GM12878 (cell line): ENCODE results near the gene KLF18. TPM values are rescaled to one million over a fixed set of nuclear protein-coding genes. Genes with fewer than 3 reads are reported as not detected.

ENCODE experiments used
- ATAC-seq: fragments of 200-7000 bp; cut with Tn5 transposase; 3 replicates; pipeline ENCODE4 v1.9.1; 2020; ENCODE audit warnings: mild to moderate bottlenecking, moderate library complexity
- BruUV-seq: library from RNA; stranded (reverse); fragments of 400-500 nt; replicated peaks from 2 replicates; lab custom pipeline; 2021; lab: Mats Ljungman, UMichigan
- CTCF ChIA-PET: fragments of 300-600 bp; sonication (Branson Sonifier 250); formaldehyde crosslinking; extraction: SDS; loops from one replicate; lab custom pipeline; 2021; ENCODE audit warnings: inconsistent platforms; lab: Yijun Ruan, JAX
- POLR2A ChIA-PET: fragments of 350-600 bp; formaldehyde crosslinking; extraction: SDS; loops from one replicate; lab custom pipeline; 2021; ENCODE audit warnings: inconsistent platforms; lab: Charles Lee
- RAD21 ChIA-PET: fragments of 300-600 bp; sonication (Branson Sonifier 250); formaldehyde crosslinking; loops from one replicate; lab custom pipeline; 2023; ENCODE audit warnings: antibody characterized with exemption; ENCODE audit not compliant: unreplicated experiment; lab: Charles Lee
- SMC1A ChIA-PET: fragments of 300-600 bp; sonication (Branson Sonifier 250); formaldehyde crosslinking; loops from one replicate; lab custom pipeline; 2023; ENCODE audit not compliant: unreplicated experiment, uncharacterized antibody; lab: Charles Lee
- DNase-seq: peaks from one replicate; pipeline ENCODE4 v3.0.0-alpha.2; 2011; ENCODE audit warnings: low read depth, low spot score
- FAIRE-seq: peaks from 3 replicates; lab custom pipeline; 2011; peaks lifted over from hg19 to GRCh38; lab: Jason Lieb, UNC
- H2AFZ ChIP-seq: 2 replicates; pipeline ENCODE4 v1.6.0; 2011; ENCODE audit warnings: low read depth, low read length, control low read depth; ENCODE audit not compliant: control insufficient read depth
- H3K27ac ChIP-seq: 2 replicates; pipeline ENCODE4 v1.5.1; 2011; ENCODE audit warnings: control low read depth; ENCODE audit not compliant: control insufficient read depth, insufficient read depth
- H3K27me3 ChIP-seq, 2 experiments: replicated peaks in 1 of 2; 2 replicates each; pipeline versions ENCODE4 v1.6.0 to v1.6.1; 2011; ENCODE audit warnings: low read length in 1 of 2; ENCODE audit not compliant: control insufficient read depth in 2 of 2, insufficient read depth in 2 of 2
- H3K36me3 ChIP-seq, 2 experiments: 2 replicates each; pipeline ENCODE4 v1.5.1; 2011; ENCODE audit warnings: low read length in 1 of 2; ENCODE audit not compliant: control insufficient read depth in 2 of 2, insufficient read depth in 2 of 2
- H3K4me1 ChIP-seq: 2 replicates; pipeline ENCODE4 v1.6.1; 2011; ENCODE audit warnings: mild to moderate bottlenecking, low read length, moderate library complexity, mixed read lengths; ENCODE audit not compliant: control insufficient read depth, insufficient read depth
- H3K4me2 ChIP-seq: 2 replicates; pipeline ENCODE4 v1.6.0; 2011; ENCODE audit warnings: control low read depth; ENCODE audit not compliant: control insufficient read depth, insufficient read depth
- H3K4me3 ChIP-seq: fragments of 200-600 bp; sonication (generic); 2 replicates; pipeline ENCODE4 v1.5.1; 2016
- H3K79me2 ChIP-seq: 2 replicates; pipeline ENCODE4 v1.6.0; 2011; ENCODE audit warnings: low read length; ENCODE audit not compliant: control insufficient read depth, insufficient read depth
- H3K9ac ChIP-seq: 2 replicates; pipeline ENCODE4 v1.8.0; 2011; ENCODE audit warnings: low read length, control low read depth, mixed read lengths; ENCODE audit not compliant: control insufficient read depth, insufficient read depth
- H3K9me3 ChIP-seq: replicated peaks from 3 replicates; pipeline ENCODE4 v1.5.1; 2011; ENCODE audit warnings: mild to moderate bottlenecking, low read length; ENCODE audit not compliant: control insufficient read depth, insufficient read depth
- H4K20me1 ChIP-seq: 2 replicates; pipeline ENCODE4 v1.6.0; 2011; ENCODE audit not compliant: control insufficient read depth, insufficient read depth
- ESRRA ChIP-seq: IDR thresholded peaks from 2 replicates; pipeline ENCODE4 v1.6.1; 2012; ENCODE audit warnings: mild to moderate bottlenecking, low read length, improper control_type of control experiment
- GABPA ChIP-seq: IDR thresholded peaks from 2 replicates; pipeline ENCODE4 v1.6.1; 2014; ENCODE audit warnings: antibody characterized with exemption, low read depth, mild to moderate bottlenecking, inconsistent platforms
- PAX8 ChIP-seq: fragments of 450-650 bp; IDR thresholded peaks from 2 replicates; pipeline ENCODE4 v1.6.1; 2017; ENCODE audit warnings: mild to moderate bottlenecking, moderate library complexity
- RFX5 ChIP-seq: IDR thresholded peaks from 2 replicates; pipeline ENCODE4 v1.6.1; 2011; ENCODE audit warnings: low read depth, low read length, improper control_type of control experiment
- RUNX3 ChIP-seq: IDR thresholded peaks from 2 replicates; pipeline ENCODE4 v1.6.1; 2012; ENCODE audit warnings: low read length, inconsistent platforms
- SUPT20H ChIP-seq: IDR thresholded peaks from 2 replicates; pipeline ENCODE4 v1.6.1; 2011; ENCODE audit warnings: low read depth, mild to moderate bottlenecking, low read length, moderate library complexity, borderline replicate concordance; ENCODE audit not compliant: control insufficient read depth
- ZNF622 ChIP-seq: fragments of 450-650 bp; IDR thresholded peaks from 2 replicates; pipeline ENCODE4 v1.6.1; 2017; ENCODE audit warnings: mild to moderate bottlenecking, inconsistent platforms
- WGBS: methylation state at CpG from one replicate; pipeline ENCODE4 v1.1.6; 2016; ENCODE audit warnings: low lambda C conversion rate; ENCODE audit not compliant: insufficient replicate concordance, insufficient coverage; ENCODE audit errors: missing lambda C conversion rate; 5-methylcytosine and 5-hydroxymethylcytosine counted together
- in situ Hi-C: fragments of 300-500 bp; cut with MboI; formaldehyde crosslinking; loops from 9 replicates; pipeline ENCODE4 v1.14.3; 2018; ENCODE audit warnings: mixed read lengths
- intact Hi-C: fragments of 100-400 bp; cut with micrococcal nuclease; formaldehyde crosslinking; loops from one replicate; pipeline ENCODE4 v1.14.2; 2022; ENCODE audit not compliant: unreplicated experiment
- polyA plus RNA-seq, 11 experiments: library from polyadenylated mRNA; depleted of rRNA in 4 of 11; unstranded in 6 of 11; stranded (reverse) in 5 of 11; fragments of >200 nt; fragmentation: Nextera tagmentation in 4 of 11; fragmentation: Illumina TruSeq in 1 of 11; extraction: Ambion mirVana in 4 of 11; extraction: Trizol in 1 of 11; gene quantifications; 1 replicate in 1 of 11; 2 replicates in 10 of 11; pipeline versions ENCODE4 v1.2.1 to v1.2.3, GENCODE V29; 2011 to 2016; ENCODE audit warnings: inconsistent platforms in 2 of 11, missing spikeins in 2 of 11, low read depth in 1 of 11
- total RNA-seq, 4 experiments: library from RNA; depleted of rRNA in 3 of 4; stranded (reverse); fragments of >200 nt in 3 of 4; fragmentation: Illumina TruSeq in 1 of 4; extraction: Trizol in 1 of 4; gene quantifications; 2 replicates each; pipeline versions ENCODE4 v1.2.1 to v1.2.3, GENCODE V29; 2013 to 2021
- TF ChIP-seq, protein P1 (sequence below): IDR thresholded peaks from 2 replicates; pipeline ENCODE4 v1.6.1; 2012; ENCODE audit warnings: low read depth, low read length, improper control_type of control experiment
- TF ChIP-seq, protein P2 (sequence below): IDR thresholded peaks from 2 replicates; pipeline ENCODE4 v1.6.1; 2011; ENCODE audit warnings: borderline replicate concordance, low read depth, mild to moderate bottlenecking, moderate library complexity, low read length; ENCODE audit not compliant: insufficient read depth, poor library complexity, severe bottlenecking

The KLF18 gene
- total and polyA plus RNA-seq, 10 of the 15 experiments (the other 5 are each of a cell fraction or from before 2014, with no cell fraction given): not detected

DNA sequence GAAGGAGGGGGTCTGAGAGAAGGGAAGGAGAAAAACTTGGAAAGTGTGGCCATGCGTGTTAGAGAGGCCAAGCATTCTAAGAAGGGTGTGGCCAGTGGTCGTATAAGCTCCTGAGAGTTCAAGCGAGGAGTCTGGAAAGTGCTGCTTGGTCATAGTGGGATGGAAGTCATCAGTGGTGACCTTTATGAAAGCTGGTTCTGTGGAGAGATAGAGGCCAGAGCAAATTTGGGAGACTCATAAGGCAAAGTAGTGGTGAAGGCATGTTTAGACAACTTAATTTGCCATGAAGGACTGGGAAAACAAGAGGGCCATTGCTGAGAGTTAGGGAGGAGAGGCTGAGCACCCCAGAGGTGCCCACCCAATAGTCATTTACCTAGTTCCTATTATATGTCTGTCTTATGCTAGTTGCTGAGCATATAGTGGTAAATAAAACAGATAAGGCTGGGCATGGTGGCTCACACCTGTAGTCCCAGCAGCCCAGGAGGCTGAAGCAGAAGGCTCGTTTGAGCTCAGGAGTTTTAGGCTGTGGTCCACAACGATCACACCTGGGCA is 21.0 kb downstream of the KLF18 start:
- Histone ChIP-seq H2AFZ (no peak overlapping the region), H4K20me1 (no peaks in the 10 kb centered on the region), H3K4me1 (no peaks in the 10 kb centered on the region), H3K27ac (no peak overlapping the region), H3K4me2 (no peak overlapping the region), H3K9ac (no peak overlapping the region), H3K79me2 (no peaks in the 10 kb centered on the region), H3K36me3 (no peaks in the 10 kb centered on the region), H3K4me3 (no peak overlapping the region), H3K27me3 (no peaks in the 10 kb centered on the region; a peak in 1 of 4 replicates), H3K9me3 (no peaks in the 10 kb centered on the region)
- 43% methylated on average over 5 of the region's 5 CpGs for WGBS
- intact Hi-C loops: no loop called here
- in situ Hi-C loops: no loop called here
- no peak for FAIRE-seq
- TF ChIP-seq ZNF622 (no peak), RUNX3 (no peak), SUPT20H (no peak), GABPA (no peak), PAX8 (no peak), ESRRA (no peak), RFX5 (no peak)
- TF ChIP-seq, protein P1, sequence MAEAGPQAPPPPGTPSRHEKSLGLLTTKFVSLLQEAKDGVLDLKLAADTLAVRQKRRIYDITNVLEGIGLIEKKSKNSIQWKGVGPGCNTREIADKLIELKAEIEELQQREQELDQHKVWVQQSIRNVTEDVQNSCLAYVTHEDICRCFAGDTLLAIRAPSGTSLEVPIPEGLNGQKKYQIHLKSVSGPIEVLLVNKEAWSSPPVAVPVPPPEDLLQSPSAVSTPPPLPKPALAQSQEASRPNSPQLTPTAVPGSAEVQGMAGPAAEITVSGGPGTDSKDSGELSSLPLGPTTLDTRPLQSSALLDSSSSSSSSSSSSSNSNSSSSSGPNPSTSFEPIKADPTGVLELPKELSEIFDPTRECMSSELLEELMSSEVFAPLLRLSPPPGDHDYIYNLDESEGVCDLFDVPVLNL: no peak
- TF ChIP-seq, protein P2, sequence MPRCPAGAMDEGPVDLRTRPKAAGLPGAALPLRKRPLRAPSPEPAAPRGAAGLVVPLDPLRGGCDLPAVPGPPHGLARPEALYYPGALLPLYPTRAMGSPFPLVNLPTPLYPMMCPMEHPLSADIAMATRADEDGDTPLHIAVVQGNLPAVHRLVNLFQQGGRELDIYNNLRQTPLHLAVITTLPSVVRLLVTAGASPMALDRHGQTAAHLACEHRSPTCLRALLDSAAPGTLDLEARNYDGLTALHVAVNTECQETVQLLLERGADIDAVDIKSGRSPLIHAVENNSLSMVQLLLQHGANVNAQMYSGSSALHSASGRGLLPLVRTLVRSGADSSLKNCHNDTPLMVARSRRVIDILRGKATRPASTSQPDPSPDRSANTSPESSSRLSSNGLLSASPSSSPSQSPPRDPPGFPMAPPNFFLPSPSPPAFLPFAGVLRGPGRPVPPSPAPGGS: no peak
- ChIA-PET POLR2A (interaction anchor here (0.5 kb wide), 1 partner anchor 99 kb away, joined by 3 read pairs; no protein-coding TSS in a partner anchor), RAD21 (no interaction called here), SMC1A (no interaction called here), CTCF (interaction anchor here (0.9 to 1.4 kb wide), 3 partner anchors 9 to 475 kb away, joined by 3 to 4 read pairs (median 4); no protein-coding TSS in a partner anchor)
- ATAC-seq: no peak
- DNase-seq: no peak
- BruUV-seq: no TSS peak
